ENCODE data around the gene FAM20C.

- TF ChIP-seq, protein P1, sequence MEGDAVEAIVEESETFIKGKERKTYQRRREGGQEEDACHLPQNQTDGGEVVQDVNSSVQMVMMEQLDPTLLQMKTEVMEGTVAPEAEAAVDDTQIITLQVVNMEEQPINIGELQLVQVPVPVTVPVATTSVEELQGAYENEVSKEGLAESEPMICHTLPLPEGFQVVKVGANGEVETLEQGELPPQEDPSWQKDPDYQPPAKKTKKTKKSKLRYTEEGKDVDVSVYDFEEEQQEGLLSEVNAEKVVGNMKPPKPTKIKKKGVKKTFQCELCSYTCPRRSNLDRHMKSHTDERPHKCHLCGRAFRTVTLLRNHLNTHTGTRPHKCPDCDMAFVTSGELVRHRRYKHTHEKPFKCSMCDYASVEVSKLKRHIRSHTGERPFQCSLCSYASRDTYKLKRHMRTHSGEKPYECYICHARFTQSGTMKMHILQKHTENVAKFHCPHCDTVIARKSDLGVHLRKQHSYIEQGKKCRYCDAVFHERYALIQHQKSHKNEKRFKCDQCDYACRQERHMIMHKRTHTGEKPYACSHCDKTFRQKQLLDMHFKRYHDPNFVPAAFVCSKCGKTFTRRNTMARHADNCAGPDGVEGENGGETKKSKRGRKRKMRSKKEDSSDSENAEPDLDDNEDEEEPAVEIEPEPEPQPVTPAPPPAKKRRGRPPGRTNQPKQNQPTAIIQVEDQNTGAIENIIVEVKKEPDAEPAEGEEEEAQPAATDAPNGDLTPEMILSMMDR (conservative IDR thresholded peaks at IDR 0.05; ENCODE audit: low read depth, low read length), result no peak
- TF ChIP-seq EZH2 (IDR thresholded peaks at IDR 0.05; ENCODE audit: borderline replicate concordance, low read depth, low read length, poor library complexity, severe bottlenecking), result no peak
Observed at GRCh38 chr7:188727-189500, 3.5 kb upstream of the FAM20C start.

Data from A673 (cell line).